Middle frontal gyrus (tissue), 1 donor: Measurements from ENCODE around the gene MILR1.
"Not testable (repeated sequence)": the region's sequence is repeated elsewhere in the genome, so short reads cannot be mapped to it uniquely, and the experiment has no call there.

Experiments
- DNase-seq: peaks from one replicate; pipeline ENCODE4 v3.0.0-alpha.2; 2015; ENCODE audit warnings: low spot score; ENCODE audit errors: extremely low spot score

Gene MILR1

DNA sequence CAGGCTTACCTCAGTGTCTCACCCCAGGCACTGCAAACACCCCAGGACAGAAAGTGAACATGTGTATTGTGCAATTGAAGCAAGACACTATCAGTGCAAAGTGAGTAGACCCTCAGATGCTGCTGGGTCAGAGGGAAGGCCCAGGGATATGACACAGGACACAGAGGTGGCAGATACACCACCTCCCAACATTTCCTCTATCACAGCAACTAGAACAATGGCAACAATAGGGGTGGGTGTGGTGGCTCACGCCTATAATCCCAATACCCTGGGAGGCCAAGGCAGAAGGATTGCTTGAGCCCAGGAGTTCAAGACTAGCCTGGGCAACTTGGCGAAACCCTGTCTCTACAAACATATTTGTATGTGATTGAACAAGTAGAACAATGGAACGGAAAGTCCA is 22.5 kb downstream of the MILR1 start:
- no peak for DNase-seq

DNA sequence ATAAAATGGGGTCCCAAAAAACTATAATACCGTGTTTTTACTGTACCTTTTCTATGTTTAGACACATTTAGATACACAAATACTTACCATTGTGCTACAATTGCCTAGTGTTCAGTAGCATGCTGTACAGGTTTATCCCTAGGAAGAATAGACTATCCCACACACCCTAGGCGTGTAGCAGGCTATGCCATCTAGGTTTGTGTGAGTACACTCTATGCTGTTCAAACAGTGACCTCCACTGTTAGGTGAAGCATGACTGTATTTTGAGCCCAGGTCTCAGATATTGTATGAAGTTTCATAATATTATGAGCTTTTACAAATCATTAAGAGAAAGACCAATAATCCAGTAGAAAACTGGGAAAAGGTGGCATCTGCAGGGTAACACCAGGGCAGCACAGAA is 23.6 kb downstream of the MILR1 start:
- DNase-seq, result no peak

GRCh38 chr17:64477849-64478248 is 28.9 kb downstream of the MILR1 start:
- no peak for DNase-seq

- no peak for DNase-seq
Observed at GRCh38 chr17:64480951-64481350, 32.0 kb downstream of the MILR1 start.

DNA sequence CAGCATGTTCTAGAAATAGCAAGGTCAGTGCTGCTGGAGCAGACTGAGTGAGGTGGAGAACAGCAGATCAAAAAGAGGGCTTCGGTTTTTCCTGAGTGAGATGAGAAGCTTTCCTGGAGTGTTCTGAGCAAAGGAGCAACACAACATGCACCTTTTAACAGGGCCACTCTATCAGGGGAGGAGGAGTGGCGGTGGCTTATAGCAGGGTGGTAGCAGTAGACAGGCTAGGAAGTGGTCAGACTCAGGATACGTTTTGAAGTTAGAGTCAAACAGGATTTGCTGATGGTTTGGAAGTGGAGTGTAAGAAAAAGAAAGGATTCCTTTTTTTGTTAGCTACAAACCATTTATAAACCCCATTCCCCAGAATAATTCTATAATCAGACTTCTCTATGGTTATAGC is 35.5 kb downstream of the MILR1 start:
- no peak for DNase-seq

GRCh38 chr17:64488301-64488700 is 39.4 kb downstream of the MILR1 start:
- DNase-seq, result no peak

DNA sequence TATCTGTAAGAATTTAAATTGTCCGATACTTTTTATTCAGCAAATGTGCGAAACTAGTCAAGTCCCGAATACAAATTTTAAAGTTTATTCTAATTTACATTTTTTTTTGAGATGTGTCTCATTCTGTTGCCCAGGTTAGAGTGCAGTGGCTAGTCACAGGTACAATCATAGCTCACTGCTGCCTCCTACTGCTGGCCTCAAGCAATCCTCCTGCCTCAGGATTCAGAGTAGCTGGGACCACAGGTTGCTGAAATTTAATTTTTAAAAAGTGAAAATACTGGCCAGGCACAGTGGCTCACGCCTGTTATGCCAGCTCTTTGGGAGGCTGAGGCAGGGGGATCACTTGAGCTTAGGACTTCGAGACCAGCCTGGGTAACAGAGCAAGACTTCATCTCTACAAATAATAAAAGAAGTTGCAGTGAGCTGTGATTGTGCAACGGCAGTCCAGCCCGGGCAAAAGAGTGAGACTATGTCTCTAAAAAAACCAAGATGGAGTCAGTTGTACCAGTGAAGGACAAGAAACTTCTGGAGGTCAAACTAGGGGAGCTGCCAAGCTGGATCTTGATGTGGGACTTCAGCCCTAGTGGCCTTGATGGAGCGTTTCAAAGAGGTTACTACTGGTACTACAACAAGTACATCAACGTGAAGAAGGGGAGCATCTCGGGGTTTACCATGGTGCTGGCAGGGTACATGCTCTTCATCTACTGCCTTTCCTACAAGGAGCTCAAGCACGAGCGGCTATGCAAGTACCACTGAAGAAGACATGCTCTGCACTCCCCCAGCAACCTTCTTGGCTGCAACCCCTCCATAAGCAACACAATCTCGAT is 42.3 kb downstream of the MILR1 start:
- DNase-seq, result no peak

DNA sequence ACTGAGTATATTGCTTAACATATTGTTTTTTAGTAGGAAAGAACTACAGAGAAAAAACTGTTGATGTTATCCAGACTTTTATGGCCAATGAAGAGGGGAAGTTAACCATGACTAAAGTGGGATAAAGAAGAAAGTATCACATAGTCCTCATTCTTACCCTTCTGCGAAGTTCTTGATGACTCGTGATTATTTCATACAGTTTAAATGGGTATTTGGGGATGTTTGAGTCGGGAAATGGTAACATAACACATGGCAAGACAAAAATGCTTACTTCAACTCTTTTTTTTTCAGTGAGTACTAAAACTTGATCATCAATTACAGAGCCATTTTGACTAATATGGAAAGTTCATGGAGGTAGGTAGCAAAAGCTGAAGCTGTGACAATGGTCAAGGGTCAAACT is 43.1 kb downstream of the MILR1 start:
- DNase-seq, result no peak

DNA sequence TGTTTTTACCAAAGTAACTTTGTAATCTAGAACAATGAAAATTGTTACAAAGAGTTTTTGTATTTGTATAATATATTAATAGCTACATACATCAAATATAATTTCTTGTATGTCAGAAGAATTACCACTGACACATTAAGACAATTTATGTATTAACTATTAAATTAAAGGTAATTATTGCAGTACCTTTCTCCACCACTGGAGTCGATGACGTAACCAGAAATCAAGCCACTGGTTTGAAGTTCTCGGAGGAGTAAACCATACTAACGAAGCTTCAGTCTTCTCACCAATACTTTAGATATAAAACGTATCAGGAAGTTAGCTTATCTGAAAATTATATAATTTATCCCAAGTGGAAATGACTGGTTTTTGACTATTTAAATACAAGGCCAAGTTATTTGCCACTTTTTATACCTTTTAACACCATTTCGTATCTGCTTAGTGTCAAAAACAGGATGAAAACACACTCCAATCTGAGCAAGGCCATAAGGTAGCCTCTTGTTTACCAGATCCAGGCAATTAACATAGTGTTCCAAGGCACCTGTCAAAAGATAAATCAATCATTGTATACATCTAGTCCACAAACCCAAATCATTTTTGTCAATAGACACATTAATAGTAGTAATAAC is 43.7 kb downstream of the MILR1 start:
- DNase-seq, result no peak

DNA sequence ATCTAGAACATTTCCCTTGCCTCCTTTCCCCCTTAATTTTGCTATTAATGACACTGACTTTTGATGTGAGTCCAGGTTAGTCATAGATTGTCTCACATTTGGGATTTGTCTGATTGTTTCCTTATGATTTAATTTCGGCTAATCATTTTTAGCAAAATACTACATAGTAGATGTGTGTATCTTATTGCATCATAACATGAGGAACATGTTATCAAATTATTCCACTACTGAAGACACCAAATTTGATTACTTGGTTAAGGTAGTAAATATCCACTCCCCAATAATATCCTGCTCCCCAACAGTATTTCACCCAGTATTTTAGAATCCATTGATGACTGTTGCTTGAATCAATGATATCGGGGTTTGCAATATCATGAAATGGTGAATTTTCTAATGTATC is 45.2 kb downstream of the MILR1 start:
- DNase-seq, result no peak

DNA sequence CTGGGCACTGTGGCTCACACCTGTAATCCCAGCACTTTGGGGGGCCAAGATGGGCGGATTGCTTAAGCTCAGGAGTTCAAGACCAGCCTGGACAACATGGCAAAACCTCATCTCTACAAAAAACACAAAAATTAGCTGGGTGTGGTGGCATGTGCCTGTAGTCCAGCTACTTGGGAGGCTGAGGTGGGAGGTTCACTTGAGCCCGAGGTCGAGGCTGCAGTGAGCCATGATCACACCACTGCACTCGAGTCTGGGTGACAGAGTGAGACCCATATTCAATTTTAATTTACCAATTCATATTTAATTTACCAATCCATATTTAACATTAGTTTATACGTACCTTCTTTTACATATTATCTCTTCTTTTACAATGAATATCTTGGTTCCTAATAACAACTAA is 46.4 kb downstream of the MILR1 start:
- not testable (repeated sequence) for DNase-seq

- DNase-seq, result no peak
Observed at GRCh38 chr17:64496348-64496785, 47.5 kb downstream of the MILR1 start.

DNA sequence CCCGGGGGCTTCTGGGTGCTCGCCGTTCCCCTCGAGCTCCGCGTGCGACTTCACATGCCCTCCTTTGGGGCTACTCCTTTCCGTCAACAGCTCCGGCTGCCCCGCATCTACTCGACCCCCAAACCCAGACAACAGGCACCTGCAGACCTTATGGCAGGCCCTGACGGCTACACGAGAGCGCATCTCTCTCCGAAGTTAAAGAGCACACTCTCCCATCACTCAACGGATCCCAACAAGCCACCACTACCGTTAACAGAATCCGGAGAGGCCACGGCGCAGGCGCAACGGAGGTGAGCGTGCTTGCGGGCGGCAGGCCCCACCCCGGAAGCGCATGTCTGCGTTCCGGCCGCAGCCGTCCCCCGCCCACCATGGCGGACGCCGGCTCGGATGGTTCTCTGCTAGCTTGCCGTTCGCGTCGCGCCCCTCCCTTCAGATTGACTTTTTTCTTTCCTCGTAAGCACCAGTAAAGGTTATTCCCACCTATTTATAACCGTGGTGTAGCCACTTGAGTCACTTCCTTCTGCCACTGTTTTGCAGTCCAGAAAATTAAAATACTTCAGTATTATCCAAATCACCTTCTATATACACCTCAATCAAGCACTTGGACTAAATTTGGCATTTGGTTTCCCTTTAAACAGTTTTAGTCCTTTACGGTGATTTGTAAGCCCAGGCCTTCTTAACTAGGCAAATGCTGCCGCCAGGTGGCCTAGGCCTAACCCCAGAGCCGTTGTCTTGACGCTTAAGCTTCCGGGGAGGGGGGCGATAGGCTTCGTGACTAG is 48.1 kb downstream of the MILR1 start, which contains the start of gene POLG2:
Gene POLG2, minus strand, starts transcription at position 269 of the 779 bp plus-strand sequence. Its CDS starts 86 bp downstream, at position 183.
- peak; percentile 84 for DNase-seq

GRCh38 chr17:64497565-64498035 is 48.7 kb downstream of the MILR1 start:
- DNase-seq, result no peak

- no peak for DNase-seq
Observed at GRCh38 chr17:64498308-64499203, 49.6 kb downstream of the MILR1 start.

DNA sequence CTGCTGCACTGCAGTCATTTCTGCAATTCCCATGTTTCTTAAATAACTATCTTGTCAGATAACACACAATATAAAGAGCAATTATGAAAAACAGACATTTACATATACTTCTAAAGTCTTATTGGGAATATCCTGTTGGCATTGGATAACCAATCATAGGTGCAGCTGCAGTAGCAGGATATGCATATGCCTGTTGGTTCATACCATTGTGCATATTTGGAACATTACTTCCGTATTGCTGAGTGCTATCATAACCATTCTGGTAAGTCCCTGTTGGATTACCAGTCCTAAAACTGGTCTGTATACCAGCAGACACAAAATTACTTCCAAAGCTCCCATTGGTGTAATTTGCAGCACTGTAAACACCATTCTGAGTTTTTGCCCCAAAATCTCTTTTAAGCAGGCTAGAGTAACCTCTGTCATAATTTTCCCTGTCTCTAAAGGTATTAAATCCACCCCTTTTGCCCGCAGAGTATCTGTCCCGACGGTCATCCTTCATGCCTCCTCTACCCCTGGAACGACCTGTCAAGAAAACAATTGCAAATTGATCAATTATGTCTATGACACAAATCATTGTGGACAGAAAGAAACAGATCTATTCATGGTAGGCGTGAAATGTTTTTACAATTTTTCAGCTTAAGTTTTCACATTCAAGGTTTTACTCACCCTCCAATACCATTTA is 51.0 kb downstream of the MILR1 start:
- no peak for DNase-seq

- DNase-seq, result no peak
Observed at GRCh38 chr17:64500487-64500859, 51.6 kb downstream of the MILR1 start.

- DNase-seq, result no peak
Observed at GRCh38 chr17:64500862-64501765, 52.2 kb downstream of the MILR1 start.

DNA sequence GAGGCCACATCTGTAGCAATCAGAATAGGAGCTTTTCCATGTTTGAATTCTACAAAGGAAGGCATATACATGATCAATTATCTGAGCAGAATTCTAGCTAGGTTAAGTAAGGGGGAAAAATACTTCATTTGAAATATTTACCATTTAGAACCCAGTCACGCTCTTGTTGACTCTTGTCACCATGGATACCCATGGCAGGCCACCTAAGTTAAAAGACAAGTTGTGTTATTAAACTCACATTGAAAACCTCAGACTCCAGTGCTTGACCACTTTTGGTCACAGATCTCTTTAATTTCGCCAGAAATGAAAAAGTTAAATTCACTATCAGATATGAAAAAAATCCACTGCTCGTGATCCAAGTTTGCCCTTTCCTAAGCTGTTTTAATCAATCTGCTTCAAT is 53.1 kb downstream of the MILR1 start:
- DNase-seq, result no peak
